Activated CD4-positive, alpha-beta memory T cell treated with anti-CD3 and anti-CD28 coated beads for 36 hours (primary cell): Measurements from ENCODE around the gene TNIK. TPM values are rescaled to one million over a fixed set of nuclear protein-coding genes. Genes with fewer than 3 reads are reported as not detected.
"Not testable (repeated sequence)": the region's sequence is repeated elsewhere in the genome, so short reads cannot be mapped to it uniquely, and the experiment has no call there.

Experiments
- CTCF ChIA-PET: fragments of 350-600 bp; sonication (Branson Sonifier 250); formaldehyde crosslinking; loops from one replicate; lab custom pipeline; 2021; ENCODE audit warnings: antibody characterized with exemption, inconsistent platforms; lab: Charles Lee
- POLR2A ChIA-PET: fragments of 350-600 bp; sonication (Branson Sonifier 250); formaldehyde crosslinking; loops from one replicate; lab custom pipeline; 2021; ENCODE audit warnings: antibody characterized with exemption; lab: Charles Lee
- DNase-seq: peaks from one replicate; pipeline ENCODE4 v3.0.0-alpha.2; 2020
- H3K27ac Mint-ChIP-seq: one replicate; pipeline ENCODE4 v1.8.0; 2021; ENCODE audit warnings: mixed read lengths
- H3K27me3 Mint-ChIP-seq: one replicate; pipeline ENCODE4 v1.8.0; 2021; ENCODE audit warnings: mixed read lengths
- H3K36me3 Mint-ChIP-seq: one replicate; pipeline ENCODE4 v1.8.0; 2021; ENCODE audit warnings: mixed read lengths
- H3K4me1 Mint-ChIP-seq: one replicate; pipeline ENCODE4 v1.8.0; 2021; ENCODE audit warnings: low read depth, mixed read lengths
- H3K4me3 Mint-ChIP-seq: one replicate; pipeline ENCODE4 v1.8.0; 2021; ENCODE audit warnings: mild to moderate bottlenecking, mixed read lengths
- H3K9me3 Mint-ChIP-seq: one replicate; pipeline ENCODE4 v1.8.0; 2021; ENCODE audit warnings: mixed read lengths
- intact Hi-C: fragments of 100-400 bp; cut with micrococcal nuclease; formaldehyde crosslinking; loops from one replicate; pipeline ENCODE4 v1.15.1; 2023
- total RNA-seq, 2 experiments: library from RNA; stranded (reverse); gene quantifications; one replicate each; pipeline ENCODE4 v1.2.3, GENCODE V29; 2021

Gene TNIK
- total RNA-seq, 2 experiments from 2014 or later, result 22.4 to 27.1 TPM

DNA sequence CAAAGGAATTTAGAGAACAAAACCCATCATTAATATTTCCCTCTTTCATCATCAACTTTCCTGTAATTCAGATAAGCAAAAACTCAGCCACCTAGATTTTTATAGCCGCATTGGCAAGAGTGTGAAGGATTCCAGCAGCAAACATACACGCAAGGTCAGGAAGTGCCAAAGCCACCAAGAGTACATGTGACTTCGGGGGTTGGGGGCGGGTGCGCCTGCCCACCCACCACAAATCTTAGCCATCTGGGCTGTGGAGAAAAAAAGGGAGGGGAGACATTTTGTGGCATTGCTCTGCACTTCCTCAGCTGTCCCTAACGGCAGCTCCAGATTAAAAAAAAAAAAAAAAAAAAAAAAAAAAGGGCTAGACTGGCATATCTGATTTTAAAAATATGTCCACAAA is 148.4 kb downstream of the TNIK start:
- no peak overlapping the region for H3K27ac Mint-ChIP-seq
- H3K4me3 Mint-ChIP-seq, result no peak overlapping the region
- ChIA-PET POLR2A (no interaction called here), CTCF (interaction anchor here (0.6 to 0.8 kb wide), 2 partner anchors 68 to 125 kb away, joined by 3 read pairs; no protein-coding TSS in a partner anchor)
- DNase-seq, result no peak
- no peaks in the 10 kb centered on the region for H3K27me3 Mint-ChIP-seq
- no peaks in the 10 kb centered on the region for H3K36me3 Mint-ChIP-seq
- intact Hi-C loops, result no loop called here
- peaks cover 60% of the 10 kb centered on the region for H3K4me1 Mint-ChIP-seq
- peaks cover 4% of the 10 kb centered on the region for H3K9me3 Mint-ChIP-seq

GRCh38 chr3:171309906-171310359 is 150.3 kb downstream of the TNIK start:
- POLR2A ChIA-PET, result no interaction called here
- Mint-ChIP-seq H3K4me1 (peaks cover 61% of the 10 kb centered on the region), H3K27ac (no peak overlapping the region), H3K4me3 (no peak overlapping the region), H3K36me3 (no peaks in the 10 kb centered on the region), H3K9me3 (peaks cover 4% of the 10 kb centered on the region), H3K27me3 (no peaks in the 10 kb centered on the region)
- CTCF ChIA-PET, result no interaction called here
- no peak for DNase-seq
- intact Hi-C loops, result loop anchor here (5.0 kb wide), 1 partner anchor 32 kb away; no protein-coding TSS in a partner anchor

DNA sequence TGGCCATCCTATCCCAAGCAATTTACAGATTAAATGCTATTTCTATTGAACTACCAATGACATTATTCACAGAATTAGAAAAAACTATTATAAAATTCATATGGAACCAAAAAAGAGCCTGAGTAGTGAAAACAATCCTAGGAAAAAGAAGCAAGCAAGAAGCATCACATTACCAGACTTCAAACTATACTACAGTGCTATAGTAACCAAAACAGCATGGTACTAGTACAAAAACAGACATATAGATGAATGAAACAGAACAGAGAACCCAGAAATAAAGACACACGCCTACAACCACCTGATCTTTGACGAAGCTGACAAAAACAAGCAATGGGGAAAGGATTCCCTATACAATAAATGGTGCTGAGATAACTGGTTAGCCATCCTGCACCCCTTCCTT is 152.2 kb downstream of the TNIK start:
- Mint-ChIP-seq H3K27me3 (no peaks in the 10 kb centered on the region), H3K4me3 (no peak overlapping the region), H3K27ac (no peak overlapping the region), H3K9me3 (peaks cover 7% of the 10 kb centered on the region), H3K4me1 (peaks cover 58% of the 10 kb centered on the region), H3K36me3 (peaks cover 4% of the 10 kb centered on the region)
- DNase-seq, result no peak
- intact Hi-C loops, result loop anchor here (5.0 kb wide), 1 partner anchor 34 kb away; no protein-coding TSS in a partner anchor
- ChIA-PET POLR2A (no interaction called here), CTCF (no interaction called here)

DNA sequence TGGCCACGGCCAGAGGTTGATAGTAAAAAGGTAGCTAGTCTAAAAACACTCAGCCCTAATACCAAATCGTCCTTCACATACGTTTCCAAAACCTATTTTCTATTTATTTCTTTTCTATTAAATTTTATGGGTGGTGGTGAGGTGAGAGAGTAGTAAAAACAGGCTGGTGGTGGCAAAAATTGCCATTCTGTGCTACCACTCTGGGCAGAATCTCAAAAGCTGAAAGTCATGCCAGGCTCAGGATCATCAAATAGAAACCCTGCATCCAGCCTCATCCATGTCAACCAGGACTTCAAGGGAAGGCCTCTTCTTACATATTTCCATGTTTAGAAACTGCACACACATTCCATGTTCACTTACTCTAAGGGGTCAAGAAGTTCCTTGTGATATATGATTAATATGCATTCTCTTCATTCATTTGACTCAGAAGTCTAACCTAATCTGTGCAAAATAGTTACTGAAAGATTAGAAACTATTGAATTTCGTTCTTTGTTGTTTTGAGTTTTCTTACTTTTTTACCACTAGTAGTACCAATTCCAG is 153.1 kb downstream of the TNIK start:
- ChIA-PET POLR2A (no interaction called here), CTCF (no interaction called here)
- DNase-seq, result no peak
- Mint-ChIP-seq H3K27ac (no peak overlapping the region), H3K9me3 (peaks cover 7% of the 10 kb centered on the region), H3K4me3 (no peak overlapping the region), H3K36me3 (peaks cover 4% of the 10 kb centered on the region), H3K4me1 (peaks cover 52% of the 10 kb centered on the region), H3K27me3 (no peaks in the 10 kb centered on the region)
- intact Hi-C loops, result loop anchor here (5.0 kb wide), 1 partner anchor 35 kb away; no protein-coding TSS in a partner anchor

- ChIA-PET CTCF (interaction anchor here (1.0 kb wide), 1 partner anchor 259 kb away, joined by 3 read pairs; no protein-coding TSS in a partner anchor), POLR2A (no interaction called here)
- intact Hi-C loops, result loop anchor here (5.0 kb wide), 1 partner anchor 36 kb away; no protein-coding TSS in a partner anchor
- DNase-seq, result no peak
- Mint-ChIP-seq H3K27me3 (no peaks in the 10 kb centered on the region), H3K4me1 (peaks cover 53% of the 10 kb centered on the region), H3K36me3 (peaks cover 5% of the 10 kb centered on the region), H3K27ac (no peak overlapping the region), H3K4me3 (no peak overlapping the region), H3K9me3 (peaks cover 7% of the 10 kb centered on the region)
These were observed 153.6 kb downstream of the TNIK start for GRCh38 chr3:171306631-171307030.

- H3K4me3 Mint-ChIP-seq, H3K36me3 Mint-ChIP-seq, DNase-seq, H3K9me3 Mint-ChIP-seq, POLR2A ChIA-PET, H3K27ac Mint-ChIP-seq, H3K27me3 Mint-ChIP-seq: not testable (repeated sequence)
- CTCF ChIA-PET, result interaction anchor here (1.0 kb wide), 1 partner anchor 260 kb away, joined by 3 read pairs; no protein-coding TSS in a partner anchor
- intact Hi-C loops, result loop anchor here (5.0 kb wide), 1 partner anchor 36 kb away; no protein-coding TSS in a partner anchor
- H3K4me1 Mint-ChIP-seq, result peaks cover 50% of the 10 kb centered on the region
These were observed 154.4 kb downstream of the TNIK start for GRCh38 chr3:171305823-171306222.

- H3K9me3 Mint-ChIP-seq, H3K4me3 Mint-ChIP-seq, DNase-seq, H3K27ac Mint-ChIP-seq, H3K27me3 Mint-ChIP-seq, CTCF ChIA-PET, POLR2A ChIA-PET, H3K36me3 Mint-ChIP-seq, intact Hi-C loops: not testable (repeated sequence)
- H3K4me1 Mint-ChIP-seq, result peaks cover 48% of the 10 kb centered on the region
These were observed 155.7 kb downstream of the TNIK start for GRCh38 chr3:171304498-171304897.

GRCh38 chr3:171304017-171304416 is 156.2 kb downstream of the TNIK start:
- H3K27me3 Mint-ChIP-seq, POLR2A ChIA-PET, intact Hi-C loops, H3K36me3 Mint-ChIP-seq, H3K27ac Mint-ChIP-seq, H3K4me3 Mint-ChIP-seq, DNase-seq, CTCF ChIA-PET: not testable (repeated sequence)
- peaks cover 11% of the 10 kb centered on the region for H3K9me3 Mint-ChIP-seq
- peaks cover 45% of the 10 kb centered on the region for H3K4me1 Mint-ChIP-seq

GRCh38 chr3:171301998-171302397 is 158.2 kb downstream of the TNIK start:
- no peak for DNase-seq
- intact Hi-C loops, result no loop called here
- Mint-ChIP-seq H3K36me3 (peaks cover 12% of the 10 kb centered on the region), H3K27ac (no peak overlapping the region), H3K9me3 (peaks cover 12% of the 10 kb centered on the region), H3K4me3 (no peak overlapping the region), H3K4me1 (peaks cover 37% of the 10 kb centered on the region), H3K27me3 (no peaks in the 10 kb centered on the region)
- ChIA-PET POLR2A (no interaction called here), CTCF (no interaction called here)

- CTCF ChIA-PET, result no interaction called here
- Mint-ChIP-seq H3K36me3 (peaks cover 12% of the 10 kb centered on the region), H3K4me1 (peaks cover 44% of the 10 kb centered on the region)
These were observed 159.2 kb downstream of the TNIK start for GRCh38 chr3:171301002-171301401.

GRCh38 chr3:171297951-171298350 is 162.3 kb downstream of the TNIK start:
- Mint-ChIP-seq H3K4me3 (no peak overlapping the region), H3K4me1 (peaks cover 54% of the 10 kb centered on the region)
- intact Hi-C loops, result no loop called here

More at GRCh38 chr3:171301002-171301401, 159.2 kb downstream of the TNIK start:
- Mint-ChIP-seq H3K9me3 (peaks cover 12% of the 10 kb centered on the region), H3K27me3 (no peaks in the 10 kb centered on the region), H3K4me3 (no peak overlapping the region), H3K27ac (no peak overlapping the region)
- intact Hi-C loops, result no loop called here
- POLR2A ChIA-PET, result no interaction called here
- no peak for DNase-seq

DNA sequence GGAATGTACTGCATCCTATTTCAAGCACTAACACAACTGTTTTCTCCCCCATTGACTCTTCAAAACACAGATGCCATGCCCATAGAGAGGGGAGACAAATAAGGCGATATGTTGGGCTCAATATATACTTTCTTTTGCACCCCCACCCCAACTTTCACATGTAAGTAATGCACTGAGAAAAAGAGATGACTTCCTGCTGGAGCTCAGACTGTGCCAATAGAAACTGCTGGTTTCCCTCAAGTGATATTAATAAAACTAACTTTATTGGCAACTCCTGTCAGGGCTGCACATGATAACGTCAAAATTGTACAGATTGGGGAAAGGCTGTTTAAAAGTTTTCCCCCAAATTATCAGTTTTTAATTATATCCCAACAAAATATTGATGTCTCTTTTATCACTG is 163.0 kb downstream of the TNIK start:
- DNase-seq, result no peak
- POLR2A ChIA-PET, result no interaction called here

More at GRCh38 chr3:171297951-171298350, 162.3 kb downstream of the TNIK start:
- peaks cover 9% of the 10 kb centered on the region for H3K9me3 Mint-ChIP-seq
- CTCF ChIA-PET, result no interaction called here
- POLR2A ChIA-PET, result no interaction called here
- DNase-seq, result no peak
- H3K27me3 Mint-ChIP-seq, result no peaks in the 10 kb centered on the region
- peaks cover 8% of the 10 kb centered on the region for H3K36me3 Mint-ChIP-seq
- H3K27ac Mint-ChIP-seq, result no peak overlapping the region

More for the DNA sequence above, 163.0 kb downstream of the TNIK start:
- Mint-ChIP-seq H3K4me3 (no peak overlapping the region), H3K27me3 (no peaks in the 10 kb centered on the region), H3K27ac (no peak overlapping the region), H3K4me1 (peaks cover 57% of the 10 kb centered on the region), H3K36me3 (peaks cover 8% of the 10 kb centered on the region), H3K9me3 (peaks cover 9% of the 10 kb centered on the region)
- intact Hi-C loops, result no loop called here
- CTCF ChIA-PET, result no interaction called here
